GM12801 (cell line): ENCODE measurements around the gene PHACTR1.

Experiments
- CTCF ChIP-seq: IDR thresholded peaks from one replicate; pipeline ENCODE4 v1.5.1; 2011; ENCODE audit warnings: control low read depth; ENCODE audit not compliant: insufficient read length; ENCODE audit errors: extremely low read depth

Gene PHACTR1

GRCh38 chr6:13099771-13100170, 383.2 kb downstream of the PHACTR1 start:
- no peak for TF ChIP-seq CTCF

DNA sequence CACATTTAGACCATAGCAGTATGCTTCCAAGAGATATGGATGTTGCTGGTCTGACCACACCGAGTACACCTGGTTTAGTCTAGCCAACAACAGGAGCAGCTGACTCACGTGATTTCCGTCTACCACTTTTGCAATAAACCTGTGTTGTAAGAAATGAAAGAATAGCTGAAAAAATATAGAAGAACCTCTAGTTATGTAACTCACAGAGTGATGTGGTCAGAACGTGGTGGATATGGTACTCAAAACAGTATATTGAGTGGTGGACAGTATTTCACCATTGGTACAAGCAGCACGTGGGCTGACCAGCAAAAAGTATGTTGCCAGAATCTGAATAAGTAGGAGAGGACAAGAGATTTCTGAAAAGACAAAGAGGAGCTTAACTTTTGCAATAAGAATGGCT, 384.8 kb downstream of the PHACTR1 start:
- no peak for TF ChIP-seq CTCF

DNA sequence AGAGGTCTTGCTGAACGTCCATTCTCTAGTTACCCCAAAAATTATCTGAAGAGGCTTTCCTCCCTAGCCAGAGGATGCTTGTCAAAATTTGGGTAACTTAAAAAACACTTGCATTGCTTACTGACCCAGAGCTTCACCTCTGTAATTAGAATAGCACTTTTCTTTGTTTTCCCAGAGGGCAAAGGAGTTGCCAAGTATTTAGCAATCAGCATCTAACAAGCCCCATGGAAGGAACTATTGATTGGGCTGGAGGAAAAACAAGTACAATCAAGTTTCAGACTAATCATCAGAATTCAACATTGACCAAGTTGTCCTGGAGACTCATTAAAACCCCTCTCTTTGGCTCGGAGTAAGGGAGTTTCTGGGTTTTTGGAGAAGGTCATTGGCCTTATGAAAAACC, 385.4 kb downstream of the PHACTR1 start:
- TF ChIP-seq CTCF = no peak

DNA sequence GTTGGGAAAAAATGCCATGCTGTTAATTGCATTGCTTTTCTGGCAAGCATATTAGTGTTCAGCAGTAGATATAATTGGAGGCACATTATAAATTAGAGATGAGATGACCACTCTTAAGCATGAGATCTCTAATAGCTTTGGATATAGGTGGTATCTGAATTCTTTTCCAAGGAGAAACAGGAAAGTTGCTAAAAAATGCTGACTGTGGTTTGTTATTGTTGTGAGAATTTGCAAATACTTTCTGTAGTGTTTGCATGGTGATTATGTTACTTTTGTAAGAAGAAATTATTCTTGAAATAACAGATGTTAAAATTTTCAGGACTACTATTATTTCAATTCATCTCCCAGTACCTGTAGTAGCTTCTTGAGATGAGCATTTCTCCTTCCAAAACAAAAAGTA, 386.6 kb downstream of the PHACTR1 start:
- no peak for TF ChIP-seq CTCF

DNA sequence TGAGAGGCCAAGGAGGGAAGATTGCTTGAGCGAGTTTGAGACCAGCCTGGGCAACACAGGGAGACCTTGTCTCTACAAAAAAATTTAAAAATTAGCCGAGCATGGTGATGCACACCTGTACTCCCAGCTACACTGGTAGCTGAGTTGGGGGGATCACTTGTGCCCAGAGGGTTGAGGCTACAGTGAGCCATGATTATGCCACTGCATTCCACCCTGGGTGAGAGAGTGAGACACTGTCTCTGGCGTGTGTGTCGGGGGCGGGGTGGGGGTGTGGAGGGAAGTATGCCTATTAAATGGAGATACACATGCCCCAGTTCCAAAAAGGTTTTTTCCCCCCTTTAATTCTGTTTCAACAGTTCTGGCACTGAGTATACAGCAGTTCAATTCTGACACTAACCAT, 388.6 kb downstream of the PHACTR1 start:
- no peak for TF ChIP-seq CTCF

DNA sequence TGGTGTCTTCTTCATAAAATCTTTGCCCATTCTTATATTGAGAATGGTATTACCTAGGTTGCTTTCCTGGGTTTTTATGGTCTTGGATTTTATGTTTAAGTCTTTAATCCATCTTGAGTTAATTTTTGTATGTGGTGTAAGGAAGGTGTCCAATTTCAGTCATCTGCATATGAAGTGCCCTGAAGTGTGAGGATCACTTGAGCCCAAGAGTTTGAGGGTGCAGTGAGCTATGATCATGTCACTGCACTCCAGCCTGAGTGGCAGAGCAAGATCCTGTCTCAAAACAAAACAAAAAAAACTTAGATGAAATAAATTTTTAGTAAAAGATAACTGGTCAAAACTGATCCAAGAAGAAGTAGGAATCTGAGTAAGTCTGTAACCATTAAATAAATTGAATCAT, 396.4 kb downstream of the PHACTR1 start:
- TF ChIP-seq CTCF = no peak

- no peak for TF ChIP-seq CTCF
Measured at GRCh38 chr6:13113376-13113775, 396.8 kb downstream of the PHACTR1 start.
